T47D (cell line): ENCODE results near the gene LMCD1.

ENCODE experiments used
- DNase-seq, 2 experiments: peaks; one replicate each; pipeline versions ENCODE4 v3.0.0 to v3.0.0-alpha.2; 2011 to 2012; ENCODE audit warnings: low read depth in 1 of 2, low spot score in 1 of 2
- JUND ChIP-seq: IDR thresholded peaks from 2 replicates; pipeline ENCODE4 v1.6.1; 2012; ENCODE audit warnings: low read depth
- in situ Hi-C: cut with HindIII; loops from 2 replicates; pipeline ENCODE4 v1.10.0; 2016; ENCODE audit warnings: low sequenced_read_pairs, low pct_unique_long_range_greater_than_20kb

LMCD1 gene

DNA sequence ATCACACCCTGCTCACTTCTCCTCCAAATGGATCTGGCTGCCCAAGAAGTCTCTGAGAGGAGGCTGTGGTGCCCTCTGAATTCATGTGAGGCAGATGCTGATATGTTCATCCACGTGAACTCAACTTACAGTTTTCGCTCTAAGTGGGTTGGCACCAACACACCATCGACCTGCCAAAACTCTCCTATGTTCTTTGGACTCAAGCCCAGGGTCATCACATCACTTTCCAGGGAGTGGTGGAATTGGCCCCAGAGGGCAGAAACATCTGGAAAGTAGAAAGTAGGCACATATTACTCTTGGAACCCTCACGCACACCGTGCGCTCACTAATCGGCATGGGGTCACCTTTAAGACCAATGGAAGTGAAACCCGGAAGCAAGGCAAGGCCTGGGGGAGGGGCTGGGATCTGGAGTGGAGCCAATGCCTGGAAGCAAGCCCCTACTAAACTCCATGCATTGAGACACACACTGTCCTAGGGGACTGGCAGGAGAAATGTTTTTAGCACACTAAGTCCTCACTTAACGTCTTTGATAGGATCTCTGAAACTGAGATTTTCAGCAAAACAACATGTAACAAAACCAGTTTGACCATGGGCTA is 101.6 kb downstream of the LMCD1 start:
- in situ Hi-C loops: no loop called here
- TF ChIP-seq JUND: no peak
- DNase-seq: peak in 1 of 2 experiments; percentile 35

DNA sequence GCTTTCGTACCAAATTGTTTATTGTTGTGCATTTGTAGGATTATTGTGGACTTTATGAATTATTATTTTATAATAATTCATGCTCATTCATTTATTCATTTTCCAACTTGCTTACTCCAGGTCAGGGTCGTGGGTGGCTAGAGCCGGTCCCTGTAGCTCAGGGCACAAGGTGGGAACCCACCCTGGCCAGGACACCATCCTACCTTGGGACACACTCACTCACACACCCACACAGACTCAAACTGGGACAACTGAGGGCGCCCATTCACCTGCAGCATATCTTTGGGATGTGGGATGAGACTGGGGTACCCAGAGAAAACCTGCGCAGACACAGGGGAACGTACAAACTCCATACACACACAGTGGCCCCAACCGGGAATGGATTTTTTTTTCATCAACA is 102.4 kb downstream of the LMCD1 start:
- no peak for TF ChIP-seq JUND
- DNase-seq: no peak
- in situ Hi-C loops: no loop called here

GRCh38 chr3:8604988-8605387 is 103.4 kb downstream of the LMCD1 start:
- DNase-seq: no peak
- TF ChIP-seq JUND: no peak
- in situ Hi-C loops: no loop called here

GRCh38 chr3:8606701-8607231 is 105.1 kb downstream of the LMCD1 start:
- TF ChIP-seq JUND: no peak
- no peak for DNase-seq
- in situ Hi-C loops: no loop called here

GRCh38 chr3:8607234-8608040 is 105.8 kb downstream of the LMCD1 start:
- TF ChIP-seq JUND: no peak
- in situ Hi-C loops: no loop called here

GRCh38 chr3:8608041-8608790 is 106.6 kb downstream of the LMCD1 start:
- no peak for TF ChIP-seq JUND
- in situ Hi-C loops: no loop called here
- no peak for DNase-seq

More at GRCh38 chr3:8607234-8608040, 105.8 kb downstream of the LMCD1 start:
- DNase-seq: peak; percentile 38 to 78

GRCh38 chr3:8608791-8609467 is 107.3 kb downstream of the LMCD1 start:
- no peak for TF ChIP-seq JUND
- in situ Hi-C loops: no loop called here
- no peak for DNase-seq

DNA sequence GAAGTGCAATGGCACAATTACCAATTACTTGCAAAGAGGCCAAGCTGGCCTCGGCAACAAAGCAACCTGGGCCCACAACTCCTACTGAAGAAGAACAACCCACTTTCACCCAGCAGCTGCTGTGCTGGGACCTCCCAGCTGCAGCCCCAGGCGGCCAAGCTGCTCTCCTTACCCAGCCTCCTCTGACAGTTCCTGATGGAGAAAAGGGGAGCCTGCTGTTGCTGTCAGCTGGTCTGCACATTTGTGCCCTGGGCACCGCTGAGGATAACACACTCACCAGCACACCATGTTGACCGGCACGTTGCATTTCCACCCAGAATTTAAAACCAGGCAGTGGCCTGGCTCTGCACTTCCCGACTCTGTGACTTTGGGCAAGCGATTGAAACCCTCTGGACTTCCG is 109.3 kb downstream of the LMCD1 start:
- in situ Hi-C loops: no loop called here

DNA sequence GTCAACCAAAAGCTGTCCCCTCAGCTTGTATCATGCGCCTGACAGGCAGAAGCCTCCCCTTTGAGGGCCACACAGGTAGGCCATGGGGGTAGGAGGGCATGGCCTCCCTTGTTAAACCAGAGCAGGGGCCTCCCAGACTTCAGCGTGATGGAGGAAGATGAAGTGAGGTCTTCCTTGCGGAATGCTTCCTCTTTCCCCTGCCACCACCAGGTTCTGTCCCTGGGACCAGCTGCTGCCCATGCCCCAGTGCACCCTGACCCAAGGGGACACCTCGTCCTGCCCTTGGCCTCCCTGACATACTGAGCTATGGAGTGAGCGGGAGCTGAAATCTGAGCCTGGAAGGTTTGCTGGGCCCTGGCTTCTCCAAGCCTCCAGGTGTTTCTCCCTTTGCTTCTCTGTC is 116.3 kb downstream of the LMCD1 start:
- DNase-seq: no peak
- TF ChIP-seq JUND: no peak
- in situ Hi-C loops: no loop called here

More for the DNA sequence above, 109.3 kb downstream of the LMCD1 start:
- DNase-seq: no peak
- TF ChIP-seq JUND: no peak

DNA sequence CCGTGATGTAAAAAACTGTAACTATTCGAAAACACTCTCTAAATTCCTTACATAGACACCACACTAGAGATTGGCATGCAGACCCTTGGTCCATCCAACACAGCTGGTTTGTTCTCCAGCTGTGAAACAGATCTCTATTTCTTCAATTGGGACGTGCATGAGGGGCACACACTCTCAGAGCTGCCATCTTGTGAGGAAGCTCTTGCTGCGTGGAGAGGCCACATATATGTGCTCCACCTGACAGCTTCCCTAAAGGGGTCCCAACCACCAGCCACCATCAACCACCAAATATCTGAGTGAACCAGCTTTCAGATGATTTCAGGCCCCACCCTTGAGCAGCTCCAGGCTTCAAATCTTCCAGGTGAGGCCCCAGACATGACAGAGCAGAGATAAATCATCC is 117.3 kb downstream of the LMCD1 start:
- in situ Hi-C loops: no loop called here
- no peak for DNase-seq
- TF ChIP-seq JUND: no peak

GRCh38 chr3:8619548-8619947 is 117.9 kb downstream of the LMCD1 start:
- no peak for TF ChIP-seq JUND
- DNase-seq: peak in 1 of 2 experiments; percentile 64
- in situ Hi-C loops: no loop called here

- TF ChIP-seq JUND: no peak
- in situ Hi-C loops: no loop called here
- no peak for DNase-seq
Observed at GRCh38 chr3:8621141-8621540, 119.5 kb downstream of the LMCD1 start.

- no peak for DNase-seq
- TF ChIP-seq JUND: no peak
- in situ Hi-C loops: no loop called here
Observed at GRCh38 chr3:8621872-8622271, 120.2 kb downstream of the LMCD1 start.
